ENCODE measurements around the gene FBXW4. TPM values are rescaled to one million over a fixed set of nuclear protein-coding genes. Genes with fewer than 3 reads are reported as not detected.

Gene FBXW4
- total and polyA plus RNA-seq, 2 of the 8 experiments (the other 6 are each of a cell fraction or from before 2014, with no cell fraction given): 29.0 to 32.8 TPM

GRCh38 chr10:101690461-101690860 is 4.5 kb downstream of the FBXW4 start:
- H2BK20ac ChIP-seq (ENCODE audit: low read length): no peak overlapping the region
- H3K56ac ChIP-seq (replicated peaks; ENCODE audit: insufficient read length, low read depth, low read length): no peak overlapping the region
- DNase-seq (ENCODE audit: low read depth in 1 of 2, low spot score in 2 of 2) (no peak), FAIRE-seq (no peak)
- no peak overlapping the region for H4K91ac ChIP-seq (replicated peaks; ENCODE audit: insufficient read length, low read length)
- no peak overlapping the region for H3K4me3 ChIP-seq (ENCODE audit: extremely low read depth in 1 of 4, insufficient read depth in 2 of 4, low read depth in 3 of 4, low read length in 4 of 4)
- no peak overlapping the region for H2BK120ac ChIP-seq (replicated peaks; ENCODE audit: low read depth, low read length)
- H3K4me1 ChIP-seq (replicated peaks in 1 of 4; ENCODE audit: control insufficient read depth in 3 of 4, insufficient read depth in 4 of 4, low read length in 3 of 4): peaks cover 3 to 10% (median 3%) of the 10 kb centered on the region in 4 experiments; a peak in 5 of 7 replicates
- no peaks in the 10 kb centered on the region for H3K9me3 ChIP-seq (ENCODE audit: insufficient read depth in 2 of 2, low read depth in 1 of 2, low read length in 1 of 2)
- peaks cover 1 to 36% of the 10 kb centered on the region in 2 experiments; a peak in 3 of 4 replicates for H3K79me2 ChIP-seq (ENCODE audit: control insufficient read depth in 1 of 2, insufficient read depth in 2 of 2, low read length in 2 of 2)
- CTCF ChIA-PET (ENCODE audit: partially characterized antibody): interaction anchor here (1.1 to 2.6 kb wide), 2 partner anchors 32 to 90 kb away, joined by 3 to 8 read pairs; no protein-coding TSS in a partner anchor
- no peak overlapping the region for H3K23ac ChIP-seq (ENCODE audit: insufficient read length)
- H2AK5ac ChIP-seq (ENCODE audit: low read depth, low read length): no peak overlapping the region
- H2BK5ac ChIP-seq (ENCODE audit: low read depth, low read length): no peak overlapping the region
- no peaks in the 10 kb centered on the region for H3K27me3 ChIP-seq (replicated peaks in 1 of 4; ENCODE audit: control insufficient read depth in 3 of 4, extremely low read depth in 1 of 4, insufficient read depth in 3 of 4, low read length in 3 of 4)
- no peak overlapping the region for H3K27ac ChIP-seq (ENCODE audit: low read depth, low read length)
- H3K9ac ChIP-seq (replicated peaks in 1 of 4; ENCODE audit: extremely low read depth in 1 of 4, low read depth in 3 of 4, low read length in 3 of 4): peak overlapping the region in 1 of 4 experiments; percentile 33; a peak in 1 of 7 replicates
- 94% methylated on average over 7 of the region's 7 CpGs; no CpG with 5 or more reads in 1 of the 2 experiments for WGBS, 2 experiments (ENCODE audit: extremely low coverage in 1 of 2, insufficient coverage in 1 of 2, insufficient read length in 1 of 2, insufficient replicate concordance in 2 of 2, low coverage in 1 of 2, low lambda C conversion rate in 2 of 2, missing lambda C conversion rate in 1 of 2)
- H2AFZ ChIP-seq (ENCODE audit: low read length): no peak overlapping the region
- POLR2A ChIA-PET (ENCODE audit: partially characterized antibody): interaction anchor here (0.6 to 0.8 kb wide), 3 partner anchors 74 to 986 kb away, joined by 3 to 4 read pairs (median 3); no protein-coding TSS in a partner anchor
- no peak overlapping the region for H3K4ac ChIP-seq (replicated peaks; ENCODE audit: insufficient read length, low read depth, low read length)
- peaks cover 11% of the 10 kb centered on the region for H3K23me2 ChIP-seq (ENCODE audit: low read depth, low read length)
- no peak overlapping the region for H3K4me2 ChIP-seq (ENCODE audit: insufficient read depth in 1 of 2, low read depth in 2 of 2, low read length in 2 of 2)
- H4K8ac ChIP-seq (ENCODE audit: extremely low read depth, insufficient read depth, low read length): no peak overlapping the region
- no peak overlapping the region for H2BK12ac ChIP-seq (ENCODE audit: low read depth, low read length)
- H3K36me3 ChIP-seq (ENCODE audit: control insufficient read depth in 2 of 4, insufficient read depth in 4 of 4, low read length in 3 of 4): no peaks in the 10 kb centered on the region
- H3K14ac ChIP-seq (ENCODE audit: insufficient read length): no peak overlapping the region
- H3K18ac ChIP-seq (ENCODE audit: extremely low read depth, low read length): no peak overlapping the region
- no peak overlapping the region for H4K5ac ChIP-seq (ENCODE audit: insufficient read length, low read depth, low read length)
- no peaks in the 10 kb centered on the region; the same call in 1 of the 2 replicates for H3K79me1 ChIP-seq (ENCODE audit: low read depth, low read length)
- H2BK15ac ChIP-seq (ENCODE audit: low read length): no peak overlapping the region
- peaks cover 2 to 4% of the 10 kb centered on the region in 2 experiments for H4K20me1 ChIP-seq (replicated peaks in 1 of 2; ENCODE audit: control insufficient read depth in 1 of 2, insufficient read depth in 2 of 2, low read length in 2 of 2)
- TF ChIP-seq RXRA (IDR thresholded peaks at IDR 0.05; ENCODE audit: insufficient read depth, low read depth, low read length) (no peak), EP300 (IDR thresholded peaks at IDR 0.05; ENCODE audit: borderline replicate concordance in 1 of 2, low read depth in 2 of 2, low read length in 2 of 2) (no peak), E2F6 (IDR thresholded peaks at IDR 0.05) (no peak), MAFK (IDR thresholded peaks at IDR 0.05; ENCODE audit: low read depth, low read length) (no peak), CHD1 (IDR thresholded peaks at IDR 0.05; ENCODE audit: low read depth, low read length) (no peak), SRF (IDR thresholded peaks at IDR 0.05; ENCODE audit: low read depth, low read length) (no peak), KDM1A (IDR thresholded peaks at IDR 0.05; ENCODE audit: borderline replicate concordance, low read length) (no peak)

All from H1 (cell line).